Nephron (organoid): ENCODE measurements around the gene SCARB1.

Experiments
- H3K27ac Mint-ChIP-seq, 3 experiments: 2 replicates each; pipeline ENCODE4 v1.8.0; 2020; ENCODE audit warnings: mixed read lengths in 3 of 3, mild to moderate bottlenecking in 2 of 3, moderate library complexity in 1 of 3
- H3K27me3 Mint-ChIP-seq: 2 replicates; pipeline ENCODE4 v1.8.0; 2021; ENCODE audit warnings: low read depth, mild to moderate bottlenecking, moderate library complexity, mixed read lengths
- H3K36me3 Mint-ChIP-seq: 2 replicates; pipeline ENCODE4 v1.8.0; 2020; ENCODE audit warnings: low read depth, mixed read lengths
- H3K4me1 Mint-ChIP-seq: 2 replicates; pipeline ENCODE4 v1.8.0; 2020; ENCODE audit warnings: mixed read lengths
- H3K4me3 Mint-ChIP-seq, 3 experiments: 2 replicates each; pipeline ENCODE4 v1.8.0; 2020; ENCODE audit warnings: mild to moderate bottlenecking in 3 of 3, mixed read lengths in 3 of 3, moderate library complexity in 2 of 3
- H3K9me3 Mint-ChIP-seq: 2 replicates; pipeline ENCODE4 v1.8.0; 2020; ENCODE audit warnings: mixed read lengths
- CTCF ChIP-seq, 3 experiments: fragments of 200-600 bp; sonication (generic); IDR thresholded peaks; one replicate each; pipeline ENCODE4 v1.5.0; 2021; ENCODE audit warnings: antibody characterized with exemption in 3 of 3; ENCODE audit not compliant: unreplicated experiment in 3 of 3

Gene SCARB1

DNA sequence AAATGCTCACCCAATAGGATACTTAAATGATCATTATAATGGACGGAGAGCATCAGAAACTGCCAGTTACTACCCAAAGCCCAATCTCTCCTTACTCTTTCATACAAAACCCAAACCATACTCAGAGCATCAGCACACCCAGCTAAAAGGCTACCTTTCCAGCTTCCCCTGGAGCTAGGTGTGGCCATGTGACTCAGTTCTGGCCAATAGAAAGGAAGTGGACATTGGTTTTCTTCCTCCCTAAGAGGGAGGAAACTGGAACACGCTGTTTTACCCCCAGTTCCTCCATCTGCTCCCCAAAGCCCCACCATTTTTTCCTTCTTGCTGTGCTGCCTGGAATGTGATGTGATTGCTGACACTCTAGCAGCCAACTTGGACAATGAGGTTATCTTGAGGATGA, 50.7 kb downstream of the SCARB1 start:
- H3K27ac Mint-ChIP-seq = no peak overlapping the region

GRCh38 chr12:124812356-124812755, 51.3 kb downstream of the SCARB1 start:
- no peak for TF ChIP-seq CTCF (IDR thresholded peaks at IDR 0.05; ENCODE audit: unreplicated experiment in 3 of 3)
- Mint-ChIP-seq H3K36me3 (peaks cover 17% of the 10 kb centered on the region), H3K27me3 (no peaks in the 10 kb centered on the region), H3K9me3 (no peaks in the 10 kb centered on the region), H3K4me3 (no peak overlapping the region), H3K4me1 (peaks cover 10% of the 10 kb centered on the region), H3K27ac (no peak overlapping the region)

More for the DNA sequence above, 50.7 kb downstream of the SCARB1 start:
- Mint-ChIP-seq H3K4me3 (no peak overlapping the region), H3K36me3 (peaks cover 17% of the 10 kb centered on the region), H3K27me3 (no peaks in the 10 kb centered on the region), H3K4me1 (peaks cover 10% of the 10 kb centered on the region), H3K9me3 (no peaks in the 10 kb centered on the region)
- TF ChIP-seq CTCF (IDR thresholded peaks at IDR 0.05; ENCODE audit: unreplicated experiment in 3 of 3) = no peak

GRCh38 chr12:124811633-124812032, 52.0 kb downstream of the SCARB1 start:
- Mint-ChIP-seq H3K4me3 (no peak overlapping the region), H3K9me3 (no peaks in the 10 kb centered on the region), H3K4me1 (peaks cover 10% of the 10 kb centered on the region), H3K27ac (no peak overlapping the region), H3K36me3 (peaks cover 17% of the 10 kb centered on the region), H3K27me3 (no peaks in the 10 kb centered on the region)
- no peak for TF ChIP-seq CTCF (IDR thresholded peaks at IDR 0.05; ENCODE audit: unreplicated experiment in 3 of 3)

DNA sequence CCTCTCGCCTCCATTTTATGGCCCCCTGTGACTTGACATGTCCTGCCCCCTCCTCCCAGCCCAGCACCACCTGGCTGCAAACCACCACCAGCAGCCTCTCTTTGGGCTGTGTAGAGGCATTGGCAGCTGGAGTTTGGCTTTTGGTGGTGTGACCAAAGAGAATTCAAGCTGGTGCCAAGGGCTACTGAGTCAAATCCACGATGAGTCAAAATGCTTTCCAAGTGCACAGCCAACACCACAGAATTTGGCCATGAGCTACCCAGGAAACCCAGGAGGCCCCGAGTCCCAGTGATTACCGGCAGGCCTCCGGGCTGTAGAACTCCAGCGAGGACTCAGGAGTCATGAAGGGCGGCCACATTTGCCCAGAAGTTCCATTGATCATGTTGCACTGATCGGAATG, 53.8 kb downstream of the SCARB1 start:
- no peak overlapping the region for H3K4me3 Mint-ChIP-seq
- no peak for TF ChIP-seq CTCF (IDR thresholded peaks at IDR 0.05; ENCODE audit: unreplicated experiment in 3 of 3)
- H3K36me3 Mint-ChIP-seq = peaks cover 23% of the 10 kb centered on the region
- H3K9me3 Mint-ChIP-seq = no peaks in the 10 kb centered on the region
- H3K27me3 Mint-ChIP-seq = no peaks in the 10 kb centered on the region
- H3K27ac Mint-ChIP-seq = no peak overlapping the region
- H3K4me1 Mint-ChIP-seq = no peaks in the 10 kb centered on the region

- Mint-ChIP-seq H3K27me3 (no peaks in the 10 kb centered on the region), H3K4me1 (peaks cover under 1% of the 10 kb centered on the region), H3K4me3 (no peak overlapping the region), H3K36me3 (peaks cover 25% of the 10 kb centered on the region), H3K9me3 (no peaks in the 10 kb centered on the region), H3K27ac (no peak overlapping the region)
- no peak for TF ChIP-seq CTCF (IDR thresholded peaks at IDR 0.05; ENCODE audit: unreplicated experiment in 3 of 3)
Observed at GRCh38 chr12:124809391-124809790, 54.3 kb downstream of the SCARB1 start.

GRCh38 chr12:124808272-124808671, 55.4 kb downstream of the SCARB1 start:
- Mint-ChIP-seq H3K27ac (no peak overlapping the region), H3K27me3 (no peaks in the 10 kb centered on the region), H3K4me1 (peaks cover 7% of the 10 kb centered on the region), H3K36me3 (peaks cover 18% of the 10 kb centered on the region), H3K9me3 (no peaks in the 10 kb centered on the region), H3K4me3 (no peak overlapping the region)
- TF ChIP-seq CTCF (IDR thresholded peaks at IDR 0.05; ENCODE audit: unreplicated experiment in 3 of 3) = no peak
